H1 (cell line): Measurements from ENCODE around the gene SELPLG.

Source experiments
- CHD2 ChIP-seq: IDR thresholded peaks from 2 replicates; pipeline ENCODE4 v1.6.1; 2012; ENCODE audit warnings: low read length, improper control_type of control experiment
- CREB1 ChIP-seq: IDR thresholded peaks from 2 replicates; pipeline ENCODE4 v1.6.1; 2012; ENCODE audit warnings: inconsistent platforms
- GABPA ChIP-seq: IDR thresholded peaks from 2 replicates; pipeline ENCODE4 v1.6.1; 2011; ENCODE audit warnings: mild to moderate bottlenecking, low read length, moderate library complexity, borderline replicate concordance; ENCODE audit not compliant: insufficient read depth
- MAFK ChIP-seq: IDR thresholded peaks from 2 replicates; pipeline ENCODE4 v1.6.1; 2012; ENCODE audit warnings: low read depth, mild to moderate bottlenecking, improper control_type of control experiment, low read length
- NRF1 ChIP-seq: IDR thresholded peaks from 2 replicates; pipeline ENCODE4 v1.6.1; 2011; ENCODE audit warnings: mild to moderate bottlenecking, low read depth, low read length, improper control_type of control experiment
- POLR2A ChIP-seq, 2 experiments: IDR thresholded peaks; 1 replicate in 1 of 2; 2 replicates in 1 of 2; pipeline ENCODE4 v1.6.1; 2011; ENCODE audit warnings: low read depth in 2 of 2, low read length in 2 of 2, mild to moderate bottlenecking in 2 of 2; ENCODE audit errors: control extremely low read depth in 1 of 2
- POLR2AphosphoS5 ChIP-seq: IDR thresholded peaks from 2 replicates; pipeline ENCODE4 v1.6.1; 2011; ENCODE audit warnings: low read depth, low read length
- RAD21 ChIP-seq, 2 experiments: IDR thresholded peaks in 1 of 2; conservative IDR thresholded peaks in 1 of 2; 2 replicates each; pipeline ENCODE4 v1.6.1; 2011; ENCODE audit warnings: low read depth in 2 of 2, low read length in 2 of 2, improper control_type of control experiment in 1 of 2, inconsistent platforms in 1 of 2, mild to moderate bottlenecking in 1 of 2, moderate library complexity in 1 of 2
- SP4 ChIP-seq: IDR thresholded peaks from 2 replicates; pipeline ENCODE4 v1.6.1; 2012; ENCODE audit warnings: low read length, inconsistent platforms
- SRF ChIP-seq: IDR thresholded peaks from 2 replicates; pipeline ENCODE4 v1.6.1; 2011; ENCODE audit warnings: mild to moderate bottlenecking, low read depth, low read length, moderate library complexity
- SUZ12 ChIP-seq: fragments of 200-600 bp; sonication (generic); IDR thresholded peaks from 2 replicates; pipeline ENCODE4 v1.6.1; 2012; ENCODE audit warnings: mild to moderate bottlenecking, inconsistent platforms, low read length, moderate library complexity, mixed read lengths
- TAF1 ChIP-seq: IDR thresholded peaks from 2 replicates; pipeline ENCODE4 v1.6.1; 2011; ENCODE audit warnings: mild to moderate bottlenecking, low read depth, low read length
- TEAD4 ChIP-seq: IDR thresholded peaks from 2 replicates; pipeline ENCODE4 v1.6.1; 2012; ENCODE audit warnings: low read depth, low read length, inconsistent platforms, mixed read lengths
- TF ChIP-seq, protein P1 (sequence below), 3 experiments: IDR thresholded peaks; 1 replicate in 2 of 3; 2 replicates in 1 of 3; pipeline versions ENCODE4 v1.5.1 to v1.6.1; 2011; ENCODE audit warnings: low read length in 3 of 3, mild to moderate bottlenecking in 3 of 3, inconsistent platforms in 2 of 3, low read depth in 1 of 3, moderate library complexity in 1 of 3; ENCODE audit not compliant: insufficient read depth in 1 of 3; ENCODE audit errors: control extremely low read depth in 1 of 3

DNA sequence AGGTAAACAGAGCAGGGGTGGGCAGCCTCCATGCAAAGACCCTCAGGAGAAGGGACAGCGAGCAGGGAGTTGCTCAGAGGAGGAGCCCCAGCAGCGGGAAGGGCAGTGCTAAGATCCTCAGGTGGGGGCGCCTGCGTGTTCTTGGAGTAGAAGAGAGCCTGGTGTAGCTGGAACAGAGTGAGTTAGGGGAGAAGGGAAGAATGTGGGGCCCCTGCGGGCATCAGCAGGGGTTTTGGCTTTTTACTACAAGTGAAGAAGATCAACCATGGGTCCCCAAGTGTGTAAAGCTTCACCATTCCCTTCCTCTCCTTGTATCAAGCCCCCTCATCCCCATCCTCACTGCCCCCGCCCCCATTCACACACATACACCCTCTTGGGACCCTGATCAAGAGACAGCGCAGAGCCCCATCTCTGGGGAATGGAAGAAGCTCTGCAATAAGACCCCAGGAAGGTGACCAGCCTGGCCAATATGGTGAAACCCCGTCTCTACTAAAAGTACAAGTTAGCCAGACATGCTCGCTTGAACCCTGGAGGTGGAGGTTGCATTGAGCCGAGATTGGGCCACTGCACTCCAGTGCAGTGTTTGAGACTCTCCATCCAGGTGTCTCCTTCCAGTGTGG is 25.6 kb downstream of the SELPLG start:
- TF ChIP-seq POLR2A (IDR thresholded peaks at IDR 0.05; ENCODE audit: control extremely low read depth in 1 of 2, low read depth in 2 of 2, low read length in 2 of 2), result no peak
- TF ChIP-seq MAFK, result no peak
- TF ChIP-seq SRF, result no peak
- TF ChIP-seq, protein P1, sequence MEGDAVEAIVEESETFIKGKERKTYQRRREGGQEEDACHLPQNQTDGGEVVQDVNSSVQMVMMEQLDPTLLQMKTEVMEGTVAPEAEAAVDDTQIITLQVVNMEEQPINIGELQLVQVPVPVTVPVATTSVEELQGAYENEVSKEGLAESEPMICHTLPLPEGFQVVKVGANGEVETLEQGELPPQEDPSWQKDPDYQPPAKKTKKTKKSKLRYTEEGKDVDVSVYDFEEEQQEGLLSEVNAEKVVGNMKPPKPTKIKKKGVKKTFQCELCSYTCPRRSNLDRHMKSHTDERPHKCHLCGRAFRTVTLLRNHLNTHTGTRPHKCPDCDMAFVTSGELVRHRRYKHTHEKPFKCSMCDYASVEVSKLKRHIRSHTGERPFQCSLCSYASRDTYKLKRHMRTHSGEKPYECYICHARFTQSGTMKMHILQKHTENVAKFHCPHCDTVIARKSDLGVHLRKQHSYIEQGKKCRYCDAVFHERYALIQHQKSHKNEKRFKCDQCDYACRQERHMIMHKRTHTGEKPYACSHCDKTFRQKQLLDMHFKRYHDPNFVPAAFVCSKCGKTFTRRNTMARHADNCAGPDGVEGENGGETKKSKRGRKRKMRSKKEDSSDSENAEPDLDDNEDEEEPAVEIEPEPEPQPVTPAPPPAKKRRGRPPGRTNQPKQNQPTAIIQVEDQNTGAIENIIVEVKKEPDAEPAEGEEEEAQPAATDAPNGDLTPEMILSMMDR (IDR thresholded peaks at IDR 0.05; ENCODE audit: control extremely low read depth in 1 of 3, insufficient read depth in 1 of 3, low read depth in 1 of 3, low read length in 3 of 3), result no peak
- TF ChIP-seq GABPA, result no peak
- no peak for TF ChIP-seq RAD21 (IDR thresholded peaks at IDR 0.05 in 1 of 2, conservative IDR thresholded peaks at IDR 0.05 in 1 of 2; ENCODE audit: low read depth in 2 of 2, low read length in 2 of 2)
- TF ChIP-seq POLR2AphosphoS5, result no peak
- no peak for TF ChIP-seq SP4
- TF ChIP-seq CREB1, result no peak
- no peak for TF ChIP-seq TEAD4
- TF ChIP-seq TAF1, result no peak
- no peak for TF ChIP-seq CHD2
- no peak for TF ChIP-seq SUZ12
- TF ChIP-seq NRF1, result no peak
